Fibroblast of lung (primary cell): ENCODE results near the gene CEP70. TPM values are rescaled to one million over a fixed set of nuclear protein-coding genes. Genes with fewer than 3 reads are reported as not detected.
A peak's percentile ranks its signal among the peaks of the same experiment; 100 is the strongest.
"Not testable (repeated sequence)": the region's sequence is repeated elsewhere in the genome, so short reads cannot be mapped to it uniquely, and the experiment has no call there.

Source experiments
- DNase-seq, 2 donors: peaks; one replicate each; pipeline versions ENCODE4 v3.0.0 to v3.0.0-alpha.2; 2010; ENCODE audit warnings: low read depth in 2 of 2
- H2AFZ ChIP-seq: 2 replicates; pipeline ENCODE4 v1.5.1; 2012; ENCODE audit warnings: low read length, control low read depth, inconsistent platforms
- H3K27ac ChIP-seq: 2 replicates; pipeline ENCODE4 v1.5.1; 2011; ENCODE audit warnings: low read length, control low read depth; ENCODE audit not compliant: insufficient read depth
- H3K27me3 ChIP-seq: 2 replicates; pipeline ENCODE4 v1.5.1; 2011; ENCODE audit warnings: mild to moderate bottlenecking, low read length; ENCODE audit not compliant: control insufficient read depth, insufficient read depth
- H3K36me3 ChIP-seq: 2 replicates; pipeline ENCODE4 v1.5.1; 2011; ENCODE audit warnings: low read length; ENCODE audit not compliant: control insufficient read depth, insufficient read depth
- H3K4me1 ChIP-seq: 2 replicates; pipeline ENCODE4 v1.5.1; 2011; ENCODE audit warnings: low read length; ENCODE audit not compliant: control insufficient read depth, insufficient read depth; ENCODE audit errors: extremely low read depth
- H3K4me2 ChIP-seq: 2 replicates; pipeline ENCODE4 v1.5.1; 2011; ENCODE audit warnings: low read length, control low read depth; ENCODE audit not compliant: insufficient read depth; ENCODE audit errors: extremely low read depth
- H3K4me3 ChIP-seq, 4 experiments: fragments of 200-600 bp in 1 of 4; sonication (generic) in 1 of 4; replicated peaks in 1 of 4; 2 replicates each; pipeline ENCODE4 v1.5.1; 2011 to 2016; ENCODE audit warnings: low read length in 4 of 4, low read depth in 3 of 4, mild to moderate bottlenecking in 3 of 4, control low read depth in 2 of 4, inconsistent platforms in 1 of 4, mixed read lengths in 1 of 4; ENCODE audit not compliant: insufficient read depth in 1 of 4; ENCODE audit errors: control extremely low read depth in 1 of 4
- H3K79me2 ChIP-seq: 2 replicates; pipeline ENCODE4 v1.5.1; 2012; ENCODE audit warnings: mild to moderate bottlenecking, low read length, inconsistent platforms; ENCODE audit not compliant: control insufficient read depth, insufficient read depth
- H3K9ac ChIP-seq: 2 replicates; pipeline ENCODE4 v1.5.1; 2011; ENCODE audit warnings: mild to moderate bottlenecking, low read length, control low read depth; ENCODE audit not compliant: insufficient read depth
- H3K9me3 ChIP-seq: 2 replicates; pipeline ENCODE4 v1.5.1; 2012; ENCODE audit warnings: low read depth, low read length; ENCODE audit not compliant: control insufficient read depth, insufficient read depth
- H4K20me1 ChIP-seq: 2 replicates; pipeline ENCODE4 v1.5.1; 2011; ENCODE audit warnings: low read length; ENCODE audit not compliant: control insufficient read depth, insufficient read depth; ENCODE audit errors: extremely low read depth
- CTCF ChIP-seq, 2 donors: IDR thresholded peaks in 1 of 2; conservative IDR thresholded peaks in 1 of 2; 1 replicate in 1 of 2; 2 replicates in 1 of 2; pipeline ENCODE4 v1.5.1; 2011 to 2012; ENCODE audit warnings: low read length in 2 of 2, control low read depth in 1 of 2, inconsistent platforms in 1 of 2, low read depth in 1 of 2, mild to moderate bottlenecking in 1 of 2
- EZH2 ChIP-seq: IDR thresholded peaks from 2 replicates; pipeline ENCODE4 v1.5.1; 2012; ENCODE audit warnings: low read length, control low read depth, mild to moderate bottlenecking; ENCODE audit errors: missing control alignments
- polyA plus RNA-seq, 2 donors: library from polyadenylated mRNA; depleted of rRNA in 1 of 2; stranded (reverse) in 1 of 2; unstranded in 1 of 2; fragments of >200 nt; gene quantifications; 2 replicates each; pipeline ENCODE4 v1.2.1, GENCODE V29; 2011 to 2012; ENCODE audit warnings: missing spikeins in 1 of 2
- total RNA-seq: library from RNA; depleted of rRNA; stranded (reverse); fragments of >200 nt; gene quantifications from 2 replicates; pipeline ENCODE4 v1.2.1, GENCODE V29; 2014

Gene CEP70
- total and polyA plus RNA-seq, 2 donors (not counting 1 experiment from before 2014, with no cell fraction given): 11.0 to 47.9 TPM

- H3K4me1 ChIP-seq: peaks cover 4% of the 10 kb centered on the region
- no peak overlapping the region for H3K9ac ChIP-seq
- H3K27me3 ChIP-seq: no peaks in the 10 kb centered on the region
- no peak overlapping the region for H3K4me3 ChIP-seq
- no peaks in the 10 kb centered on the region for H3K36me3 ChIP-seq
- no peaks in the 10 kb centered on the region for H4K20me1 ChIP-seq
- no peak for DNase-seq
- TF ChIP-seq CTCF (conservative IDR thresholded peaks at IDR 0.05 in 1 of 2, IDR thresholded peaks at IDR 0.05 in 1 of 2; ENCODE audit: low read depth in 1 of 2, low read length in 2 of 2) (no peak), EZH2 (no peak)
- H3K9me3 ChIP-seq: no peaks in the 10 kb centered on the region
- no peak overlapping the region for H3K27ac ChIP-seq
- no peak overlapping the region for H2AFZ ChIP-seq
- H3K4me2 ChIP-seq: no peak overlapping the region
- no peaks in the 10 kb centered on the region for H3K79me2 ChIP-seq
These were observed 4.5 kb upstream of the CEP70 start for GRCh38 chr3:138598534-138598933.

- H3K4me1 ChIP-seq, H3K27me3 ChIP-seq, H3K79me2 ChIP-seq, H3K9me3 ChIP-seq, H3K9ac ChIP-seq, H2AFZ ChIP-seq, H3K36me3 ChIP-seq, H4K20me1 ChIP-seq, H3K4me3 ChIP-seq, H3K27ac ChIP-seq, H3K4me2 ChIP-seq: not testable (repeated sequence)
- peak in 1 of 2 donors; percentile 4 for DNase-seq
These were observed 3.3 kb upstream of the CEP70 start for GRCh38 chr3:138597186-138597976.

- H4K20me1 ChIP-seq: no peaks in the 10 kb centered on the region
- no peaks in the 10 kb centered on the region for H3K27me3 ChIP-seq
- H2AFZ ChIP-seq: peak overlapping the region; percentile 44
- peak overlapping the region in 2 of 4 experiments; percentile 90 to 97 for H3K4me3 ChIP-seq
- TF ChIP-seq EZH2 (no peak), CTCF (conservative IDR thresholded peaks at IDR 0.05 in 1 of 2, IDR thresholded peaks at IDR 0.05 in 1 of 2; ENCODE audit: low read depth in 1 of 2, low read length in 2 of 2) (no peak)
- no peaks in the 10 kb centered on the region for H3K36me3 ChIP-seq
- peak overlapping the region; percentile 63 for H3K27ac ChIP-seq
- H3K9ac ChIP-seq: no peak overlapping the region
- H3K4me1 ChIP-seq: peaks cover 4% of the 10 kb centered on the region
- H3K79me2 ChIP-seq: no peaks in the 10 kb centered on the region
- H3K4me2 ChIP-seq: peak overlapping the region; percentile 54
- no peaks in the 10 kb centered on the region for H3K9me3 ChIP-seq
- no peak for DNase-seq
These were observed 1.0 kb upstream of the CEP70 start for GRCh38 chr3:138594935-138595610.
